ENCODE measurements around the gene ADAMTS4.

- no peak for TF ChIP-seq EZH2 (IDR thresholded peaks at IDR 0.05; ENCODE audit: insufficient read depth, poor library complexity, severe bottlenecking)
- no peak for TF ChIP-seq EZH2phosphoT487 (IDR thresholded peaks at IDR 0.05; ENCODE audit: insufficient read depth, low read depth)
Measured at GRCh38 chr1:161153176-161153575, 45.7 kb downstream of the ADAMTS4 start.

Measured in GM23248 (cell line).